ENCODE results near the gene INPP5B.

The INPP5B gene

DNA sequence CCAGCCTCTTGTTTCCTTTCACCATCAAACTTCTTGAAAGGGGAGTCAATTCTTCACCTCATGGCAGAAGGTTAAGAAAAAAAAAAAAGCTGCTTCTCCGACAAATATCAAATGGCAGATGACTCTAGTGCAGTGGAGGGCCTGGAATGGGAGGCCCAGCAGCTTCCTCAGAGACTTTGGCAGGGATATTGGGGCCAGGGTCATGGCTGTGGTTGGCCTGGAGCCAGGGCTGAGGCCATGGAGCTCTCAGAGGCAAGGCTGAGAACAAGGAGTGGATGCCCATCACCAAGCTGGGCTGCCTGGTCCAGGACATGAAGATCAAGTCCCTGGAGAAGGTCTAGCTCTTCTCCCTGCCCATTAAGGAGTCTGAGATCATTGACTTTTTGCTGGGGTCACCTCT is 106.1 kb downstream of the INPP5B start:
- DNase-seq (ENCODE audit: low read depth in 2 of 2), result no peak

DNA sequence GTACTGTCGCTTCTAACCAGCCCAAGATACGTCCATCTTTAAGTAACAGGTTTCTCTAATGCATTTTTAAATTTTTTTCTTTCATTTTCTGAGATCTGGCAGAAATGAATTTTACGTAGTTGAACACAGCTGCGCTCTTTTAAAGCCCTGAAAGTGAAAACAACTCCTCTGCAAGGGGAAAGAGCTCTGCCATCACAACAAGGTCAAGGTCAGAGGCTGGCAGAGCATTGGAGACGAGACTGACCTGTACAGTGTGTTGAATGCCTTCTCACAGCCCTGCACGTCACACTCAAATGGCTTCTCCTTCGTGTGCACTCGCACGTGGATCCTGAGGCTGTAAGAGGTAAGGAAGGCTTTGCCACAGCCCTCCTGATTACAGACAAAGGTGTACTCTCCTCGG is 107.2 kb downstream of the INPP5B start:
- DNase-seq (ENCODE audit: low read depth in 2 of 2), result no peak

DNA sequence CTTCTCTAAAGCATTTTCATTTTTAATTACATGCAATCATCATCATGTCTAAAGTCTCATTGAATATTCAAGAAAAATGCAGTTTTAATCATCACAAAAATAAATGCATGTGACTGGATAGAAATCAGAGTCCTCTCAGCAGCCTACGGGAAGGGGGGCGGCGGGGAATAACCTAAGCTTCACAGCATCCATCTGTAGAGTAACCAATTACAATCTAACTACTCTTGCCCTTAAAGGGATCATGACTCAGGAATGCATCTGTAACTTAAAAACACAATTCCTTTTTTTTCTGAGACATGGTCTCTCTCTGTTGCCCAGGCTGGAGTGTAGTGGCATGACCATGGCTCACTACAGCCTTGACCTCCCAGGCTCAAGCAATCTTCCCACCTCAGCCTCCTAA is 110.1 kb downstream of the INPP5B start:
- no peak for DNase-seq (ENCODE audit: low read depth in 2 of 2)

DNA sequence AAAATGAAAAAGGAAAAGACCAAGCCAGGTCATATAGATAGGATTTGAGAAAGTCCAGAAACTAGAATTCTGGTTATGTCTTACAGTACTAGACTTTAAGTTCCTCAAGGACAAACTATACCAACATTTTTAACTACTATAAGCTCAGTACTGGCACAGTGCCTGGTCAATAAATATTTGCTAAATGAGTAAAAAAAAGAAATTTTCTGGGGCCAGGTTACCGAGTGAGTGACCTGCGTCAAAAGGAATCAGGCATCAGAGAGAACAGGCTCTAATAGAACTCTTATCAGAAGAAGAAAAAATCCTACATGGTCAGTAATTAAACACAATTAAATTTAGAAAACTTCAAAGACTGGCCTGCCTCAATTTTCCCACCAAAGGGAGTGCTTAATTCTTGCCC is 115.0 kb downstream of the INPP5B start:
- no peak for DNase-seq (ENCODE audit: low read depth in 2 of 2)

DNA sequence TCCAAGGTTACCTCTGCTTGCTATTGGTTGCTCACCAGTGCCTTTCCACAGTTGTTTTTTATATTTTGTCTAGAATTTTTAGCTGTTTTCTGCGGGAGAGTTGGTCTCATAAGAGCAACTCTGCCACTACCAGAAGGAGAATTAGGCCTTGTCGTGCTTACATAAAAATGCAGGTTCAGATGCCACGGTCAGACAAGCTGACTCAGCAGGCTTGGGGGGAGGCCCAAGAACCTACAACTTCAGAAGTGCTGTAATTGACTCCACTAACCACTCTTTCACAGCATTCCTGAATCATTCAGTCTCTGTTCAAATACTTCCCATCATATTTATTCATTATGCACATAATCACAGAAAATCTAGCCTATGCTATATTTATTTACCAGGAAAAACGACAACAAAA is 115.7 kb downstream of the INPP5B start:
- no peak for DNase-seq (ENCODE audit: low read depth in 2 of 2)

DNA sequence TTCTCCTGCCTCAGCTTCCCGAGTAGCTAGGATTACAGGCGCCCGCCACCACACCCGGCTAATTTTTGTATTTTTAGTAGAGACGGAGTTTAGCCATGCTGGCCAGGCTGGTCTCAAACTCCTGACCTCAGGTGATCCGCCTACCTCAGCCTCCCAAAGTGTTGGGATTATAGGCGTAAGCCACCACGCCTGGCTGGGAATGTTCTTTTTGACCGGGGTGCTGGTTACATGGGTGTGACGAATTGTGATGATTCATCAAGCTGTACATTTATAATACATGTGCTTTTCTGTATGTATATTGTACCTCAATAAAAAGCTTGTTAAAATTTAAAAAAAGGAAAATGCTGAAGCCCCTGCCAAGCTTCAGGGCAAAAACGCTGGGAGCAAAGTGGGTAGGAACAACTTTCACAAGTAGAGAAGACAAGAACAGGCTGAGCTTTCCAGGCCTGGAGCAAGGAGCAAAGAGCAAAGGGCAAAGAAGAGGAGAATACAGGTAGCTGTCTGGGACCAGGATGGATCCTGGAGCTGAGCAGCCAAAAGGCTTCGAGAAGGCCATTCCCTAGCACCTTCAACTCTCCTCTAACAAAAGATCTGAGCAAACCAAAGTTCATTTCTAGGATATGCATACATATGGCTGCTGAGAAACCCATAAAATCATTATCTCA is 118.3 kb downstream of the INPP5B start:
- DNase-seq (ENCODE audit: low read depth in 2 of 2), result no peak

DNA sequence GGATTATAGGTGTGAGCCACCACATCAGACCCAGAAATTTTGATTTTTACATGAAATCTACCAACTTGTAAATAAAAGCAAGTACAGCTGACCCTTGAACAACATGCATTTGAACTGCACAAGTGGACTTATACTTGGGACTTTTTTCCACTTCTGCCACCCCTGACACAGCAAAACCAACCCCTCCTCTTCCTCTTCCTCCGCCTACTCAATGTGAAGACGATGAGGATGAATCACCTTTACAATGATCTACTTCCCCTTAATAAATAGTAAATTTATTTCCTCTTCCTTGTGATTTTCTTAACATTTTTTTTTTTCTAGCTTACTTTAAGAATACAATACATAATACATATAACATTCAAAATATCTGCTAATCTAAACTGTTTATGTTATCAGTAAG is 121.3 kb downstream of the INPP5B start:
- no peak for DNase-seq (ENCODE audit: low read depth in 2 of 2)

DNA sequence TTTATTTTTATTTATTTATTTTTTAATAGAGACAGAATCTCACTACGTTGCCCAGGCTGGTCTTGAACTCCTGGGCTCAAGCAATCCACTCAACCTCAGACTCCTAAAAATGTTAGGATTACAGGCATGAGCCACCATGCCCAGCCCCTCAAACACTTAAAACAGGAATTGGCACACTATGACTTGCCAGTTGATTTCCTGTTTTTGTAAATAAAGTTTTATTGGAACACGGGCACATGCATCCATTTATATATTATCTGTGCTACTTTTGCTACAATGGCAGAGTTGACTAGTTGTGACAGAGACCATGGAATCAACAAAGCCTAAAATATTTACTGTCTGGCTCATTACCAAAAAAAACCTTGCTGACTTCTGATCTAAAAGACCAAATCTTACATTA is 122.9 kb downstream of the INPP5B start:
- no peak for DNase-seq (ENCODE audit: low read depth in 2 of 2)

DNA sequence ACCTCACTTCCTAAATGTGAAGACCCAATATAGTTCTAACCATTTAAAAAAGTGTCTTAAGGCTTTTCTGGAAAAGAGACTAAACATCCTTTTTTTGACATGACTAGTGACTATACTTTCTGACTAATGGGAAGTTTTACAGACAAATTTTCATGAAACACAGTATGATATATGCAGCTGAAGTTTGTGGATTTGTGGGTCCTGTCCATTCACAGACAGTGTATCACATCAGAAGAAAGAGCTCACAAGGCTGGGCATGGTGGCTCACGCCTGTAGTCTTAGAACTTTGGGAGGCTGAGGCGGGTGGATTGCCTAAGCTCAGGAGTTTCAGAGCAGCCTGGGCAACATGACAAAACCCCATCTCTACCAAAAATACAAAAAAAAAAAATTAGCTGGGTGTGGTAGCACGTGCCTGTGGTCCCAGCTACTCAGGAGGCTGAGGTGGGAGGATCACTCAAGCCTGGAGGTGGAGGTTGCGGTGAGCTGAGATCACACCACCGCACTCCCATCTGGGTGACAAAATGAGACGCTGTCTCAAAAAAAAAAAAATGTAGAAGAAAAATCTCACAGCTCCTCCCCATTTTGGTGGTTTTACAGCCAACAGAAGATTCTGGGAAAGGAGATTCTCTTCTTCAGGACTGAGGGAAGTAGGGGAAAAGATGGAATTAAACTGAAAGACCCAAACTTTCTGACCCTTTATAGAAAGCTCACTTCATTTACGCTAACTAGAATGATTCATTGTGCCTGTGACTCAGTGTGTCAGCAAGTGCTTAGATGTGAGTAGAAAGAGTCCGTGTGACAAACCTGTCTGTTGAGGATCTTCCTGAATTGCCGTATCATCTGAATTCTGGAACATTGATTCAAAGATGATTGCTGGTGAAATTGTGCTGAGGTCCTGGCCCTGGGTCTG is 123.7 kb downstream of the INPP5B start:
- no peak for DNase-seq (ENCODE audit: low read depth in 2 of 2)

DNA sequence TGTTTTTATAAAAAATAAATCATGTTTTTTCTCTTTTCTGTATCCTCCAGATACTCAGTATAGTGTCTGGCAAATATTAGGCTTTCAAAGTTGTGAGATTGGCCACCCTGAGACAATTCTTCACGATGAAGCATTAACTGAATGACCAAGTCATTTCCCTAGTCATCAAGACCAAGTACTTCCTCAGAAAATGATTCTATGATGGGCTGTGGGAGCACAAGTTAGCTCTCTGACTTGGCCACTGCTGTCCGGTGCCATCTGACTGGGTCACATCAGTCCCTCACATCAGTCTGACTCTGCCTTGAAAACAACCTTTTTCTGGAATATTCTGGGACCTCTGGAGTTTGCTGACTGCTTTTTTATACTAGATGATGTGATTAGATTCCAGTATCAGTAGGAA is 125.4 kb downstream of the INPP5B start:
- DNase-seq (ENCODE audit: low read depth in 2 of 2), result no peak

DNA sequence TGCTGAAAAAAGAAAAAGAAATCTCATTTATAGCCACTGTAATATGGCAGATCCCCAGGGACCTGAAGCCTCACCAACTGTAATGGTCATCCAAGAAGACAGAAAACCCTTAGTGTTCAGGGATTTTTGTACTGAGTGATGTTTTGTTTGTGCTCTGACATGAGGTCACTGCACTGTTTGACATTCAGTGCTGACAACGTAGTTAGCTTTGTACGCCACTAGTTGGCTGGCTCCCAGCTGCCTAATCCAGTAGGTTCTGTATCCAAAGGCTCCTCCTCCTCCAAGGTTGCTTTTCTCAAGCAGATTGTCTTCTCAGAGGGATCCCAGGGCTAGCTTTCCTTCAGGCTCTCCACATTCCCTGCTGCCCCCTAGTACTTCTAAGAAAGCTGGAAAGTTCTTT is 129.4 kb downstream of the INPP5B start:
- no peak for DNase-seq (ENCODE audit: low read depth in 2 of 2)

DNA sequence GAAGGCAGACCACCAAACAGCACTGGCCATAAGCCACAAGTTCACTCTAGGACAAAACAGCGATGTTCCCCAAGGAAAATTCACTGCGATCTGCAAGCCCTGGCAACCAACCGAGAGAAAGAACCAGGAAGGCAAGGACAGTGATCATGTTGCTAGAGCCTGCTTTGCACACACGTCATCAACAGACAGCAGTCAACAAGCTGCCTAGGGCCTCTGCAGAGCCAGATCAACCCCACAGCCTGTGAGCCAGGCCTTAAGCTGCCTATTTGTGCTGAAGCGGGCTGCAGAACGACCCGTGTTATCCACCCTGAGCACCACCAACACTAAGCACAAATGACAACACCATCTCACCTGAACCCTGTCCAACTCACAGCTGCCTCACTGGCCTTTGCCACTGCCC is 132.6 kb downstream of the INPP5B start:
- no peak for DNase-seq (ENCODE audit: low read depth in 2 of 2)

DNA sequence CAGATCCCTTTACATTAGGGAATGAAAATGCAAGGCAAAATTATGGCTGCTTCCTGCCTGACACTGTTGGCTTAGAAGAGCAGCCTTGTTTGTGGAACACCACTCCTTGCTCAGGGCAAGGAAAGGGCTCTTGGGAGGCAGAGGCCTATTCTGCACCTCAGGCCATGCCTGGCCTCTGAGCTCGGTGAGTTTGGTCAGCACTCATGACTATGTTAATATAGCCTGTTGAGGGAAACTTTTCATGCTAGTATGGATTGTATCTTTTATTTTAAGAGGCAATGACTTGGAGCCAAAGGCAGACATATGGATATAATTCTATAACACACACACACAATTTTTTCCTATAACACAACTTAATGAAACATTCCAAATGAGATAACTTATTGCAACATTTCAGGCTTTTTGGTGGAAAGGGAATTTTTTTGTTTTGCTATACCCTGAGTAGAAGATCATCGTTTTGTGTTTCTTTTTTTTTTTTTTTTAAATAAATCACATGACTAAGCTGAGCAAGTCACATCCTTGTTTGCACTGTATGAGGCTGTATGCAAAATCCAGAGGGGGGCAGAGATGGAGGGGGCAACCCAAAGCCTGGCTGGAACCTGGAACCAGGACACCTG is 133.2 kb downstream of the INPP5B start:
- DNase-seq (ENCODE audit: low read depth in 2 of 2), result no peak

DNA sequence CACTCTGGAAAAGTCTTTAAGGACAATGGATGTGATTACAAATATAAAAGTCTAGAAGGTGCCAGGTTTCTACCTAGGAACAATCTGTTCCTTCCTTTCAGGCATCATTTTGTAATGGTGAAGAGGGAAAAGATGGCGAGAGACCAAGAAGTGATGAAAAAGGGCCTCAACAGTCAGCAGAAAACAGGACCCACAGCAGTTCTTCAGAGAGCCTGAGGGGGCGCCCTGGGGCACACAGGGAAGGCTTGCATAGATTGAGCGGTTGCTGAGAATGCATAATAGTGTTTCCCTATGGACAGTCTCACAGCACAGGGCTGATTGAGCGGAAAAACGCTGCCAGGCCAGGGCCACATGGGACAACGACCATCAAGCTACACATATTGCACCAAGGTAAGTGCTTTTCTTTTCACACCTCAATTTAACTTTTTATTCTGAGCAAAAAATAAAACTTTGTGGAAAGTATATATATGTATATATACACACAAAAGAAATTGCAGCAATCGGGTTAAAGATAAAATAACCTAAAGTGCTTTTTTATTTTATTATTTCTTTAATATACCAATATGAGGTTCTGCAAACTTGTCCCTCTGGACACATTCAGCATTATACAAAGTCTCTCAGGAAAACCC is 135.7 kb downstream of the INPP5B start:
- peak; percentile 33 to 37 for DNase-seq (ENCODE audit: low read depth in 2 of 2)

Data from activated CD8-positive, alpha-beta memory T cell treated with anti-CD3 and anti-CD28 coated beads for 4 hours (primary cell).